ENCODE results near the gene SPATA3. TPM values are rescaled to one million over a fixed set of nuclear protein-coding genes. Genes with fewer than 3 reads are reported as not detected.

Gene SPATA3
- total and polyA plus RNA-seq, 2 of the 13 experiments (the other 11 are each of a cell fraction or from before 2014, with no cell fraction given) = not detected

DNA sequence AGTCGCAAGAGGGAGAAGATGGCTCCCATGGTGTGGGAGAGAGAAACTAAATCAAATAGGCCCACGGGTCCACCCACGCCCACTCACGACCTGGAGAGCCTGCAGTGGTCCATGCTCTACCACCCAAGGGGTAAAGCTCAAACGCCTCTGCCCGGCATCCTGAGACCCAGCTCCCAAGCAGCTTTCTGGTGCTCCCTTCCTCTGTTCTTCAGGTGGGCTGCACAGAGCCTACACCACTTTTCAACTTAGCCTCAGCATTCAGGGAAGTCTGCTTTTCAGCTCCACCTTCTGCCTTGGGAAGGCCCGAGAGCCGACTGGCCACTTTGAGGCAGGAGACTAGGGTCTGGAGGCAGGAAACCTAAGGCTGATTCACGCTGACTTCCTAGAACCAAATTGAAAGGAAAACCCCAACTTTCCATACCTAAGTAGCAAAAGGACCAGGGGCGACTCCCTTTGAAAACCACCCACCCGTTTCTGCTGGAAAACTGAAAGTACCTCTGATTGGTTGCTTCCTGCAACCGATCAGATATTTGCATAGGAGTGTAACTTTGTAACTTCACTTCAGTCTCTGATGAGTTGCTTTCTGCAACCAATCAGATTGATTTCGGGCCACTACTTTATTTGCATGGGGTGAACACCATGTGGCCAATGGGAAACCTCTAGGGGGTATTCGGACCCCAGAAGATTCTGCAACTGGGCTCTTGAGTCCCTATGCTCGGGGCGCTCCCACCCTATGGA lies 26.8 kb upstream of the SPATA3 start (continued):
- TF ChIP-seq, protein P1, sequence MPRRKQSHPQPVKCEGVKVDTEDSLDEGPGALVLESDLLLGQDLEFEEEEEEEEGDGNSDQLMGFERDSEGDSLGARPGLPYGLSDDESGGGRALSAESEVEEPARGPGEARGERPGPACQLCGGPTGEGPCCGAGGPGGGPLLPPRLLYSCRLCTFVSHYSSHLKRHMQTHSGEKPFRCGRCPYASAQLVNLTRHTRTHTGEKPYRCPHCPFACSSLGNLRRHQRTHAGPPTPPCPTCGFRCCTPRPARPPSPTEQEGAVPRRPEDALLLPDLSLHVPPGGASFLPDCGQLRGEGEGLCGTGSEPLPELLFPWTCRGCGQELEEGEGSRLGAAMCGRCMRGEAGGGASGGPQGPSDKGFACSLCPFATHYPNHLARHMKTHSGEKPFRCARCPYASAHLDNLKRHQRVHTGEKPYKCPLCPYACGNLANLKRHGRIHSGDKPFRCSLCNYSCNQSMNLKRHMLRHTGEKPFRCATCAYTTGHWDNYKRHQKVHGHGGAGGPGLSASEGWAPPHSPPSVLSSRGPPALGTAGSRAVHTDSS (CRISPR knock-in tag; conservative IDR thresholded peaks at IDR 0.05) = no peak
- TF ChIP-seq EEA1 (CRISPR knock-in tag; IDR thresholded peaks at IDR 0.05; ENCODE audit: borderline replicate concordance) = no peak
- peak; percentile 58; the same call in 1 of the 2 replicates for TF ChIP-seq DMAP1 (CRISPR knock-in tag; IDR thresholded peaks at IDR 0.05)
- no peak for TF ChIP-seq ZNF30 (CRISPR knock-in tag; IDR thresholded peaks at IDR 0.05)
- TF ChIP-seq SP5 (CRISPR knock-in tag; IDR thresholded peaks at IDR 0.05; ENCODE audit: borderline replicate concordance, low read depth) = no peak
- no peak for TF ChIP-seq EP300 (IDR thresholded peaks at IDR 0.05; ENCODE audit: low read depth in 2 of 2, low read length in 2 of 2)
- TF ChIP-seq EP300 (CRISPR knock-in tag; IDR thresholded peaks at IDR 0.05; ENCODE audit: borderline replicate concordance) = no peak
- TF ChIP-seq NFRKB (IDR thresholded peaks at IDR 0.05) = no peak
- no peak for TF ChIP-seq MTF1 (CRISPR knock-in tag; IDR thresholded peaks at IDR 0.05)
- TF ChIP-seq ZNF101 (CRISPR knock-in tag; IDR thresholded peaks at IDR 0.05; ENCODE audit: borderline replicate concordance, low read depth) = no peak
- TF ChIP-seq XRCC5 (optimal IDR thresholded peaks at IDR 0.05; ENCODE audit: low read length) = peak; percentile 19
- TF ChIP-seq NCOR1 (IDR thresholded peaks at IDR 0.05; ENCODE audit: borderline replicate concordance, low read length) = no peak
- no peak for TF ChIP-seq HNRNPUL1 (IDR thresholded peaks at IDR 0.05; ENCODE audit: low read depth, low read length)
- TF ChIP-seq NCOA1 (CRISPR knock-in tag; IDR thresholded peaks at IDR 0.05) = no peak
- no peak for TF ChIP-seq ZNF564 (CRISPR knock-in tag; IDR thresholded peaks at IDR 0.05)
- TF ChIP-seq CHD4 (IDR thresholded peaks at IDR 0.05; ENCODE audit: borderline replicate concordance, low read length) = no peak
- no peak for TF ChIP-seq FOXP1 (IDR thresholded peaks at IDR 0.05)
- TF ChIP-seq FOXP1 (CRISPR knock-in tag; IDR thresholded peaks at IDR 0.05) = no peak
- no peak for TF ChIP-seq MIER3 (CRISPR knock-in tag; IDR thresholded peaks at IDR 0.05; ENCODE audit: borderline replicate concordance)
- no peak for TF ChIP-seq SAP130 (CRISPR knock-in tag; IDR thresholded peaks at IDR 0.05; ENCODE audit: low read depth)
- no peak for TF ChIP-seq RARA (CRISPR knock-in tag; IDR thresholded peaks at IDR 0.05)
- no peak for TF ChIP-seq ZNF430 (CRISPR knock-in tag; IDR thresholded peaks at IDR 0.05)
- TF ChIP-seq U2AF1 (optimal IDR thresholded peaks at IDR 0.05; ENCODE audit: low read depth, low read length) = no peak
- TF ChIP-seq ZNF256 (CRISPR knock-in tag; conservative IDR thresholded peaks at IDR 0.05) = no peak
- no peak for TF ChIP-seq THYN1 (CRISPR knock-in tag; IDR thresholded peaks at IDR 0.05; ENCODE audit: borderline replicate concordance, low read depth)
- TF ChIP-seq ZNF142 (CRISPR knock-in tag; IDR thresholded peaks at IDR 0.05) = 0 out of 2 replicates have a peak, but pooled peaks have one; percentile 54
- no peak for TF ChIP-seq STAT5B (CRISPR knock-in tag; IDR thresholded peaks at IDR 0.05)
